Endothelial cell of umbilical vein (primary cell): ENCODE data around the gene ZPLD1. TPM values are rescaled to one million over a fixed set of nuclear protein-coding genes. Genes with fewer than 3 reads are reported as not detected.

Source experiments
- BruUV-seq: library from RNA; stranded (reverse); fragments of 400-500 nt; replicated peaks from 2 replicates; lab custom pipeline; 2021; lab: Mats Ljungman, UMichigan
- CTCF ChIA-PET: fragments of 300-600, 350-600 bp; sonication (Branson Sonifier 250); formaldehyde crosslinking; loops from one replicate; lab custom pipeline; 2021; ENCODE audit warnings: antibody characterized with exemption, inconsistent platforms; lab: Charles Lee
- POLR2A ChIA-PET: fragments of 300-600, 350-600 bp; sonication (Branson Sonifier 250); formaldehyde crosslinking; loops from one replicate; lab custom pipeline; 2021; ENCODE audit warnings: antibody characterized with exemption, inconsistent platforms; lab: Charles Lee
- DNase-seq: peaks from one replicate; pipeline ENCODE4 v3.0.0-alpha.2; 2011; ENCODE audit warnings: low read depth, low spot score
- FAIRE-seq: peaks from 2 replicates; lab custom pipeline; 2011; peaks lifted over from hg19 to GRCh38; lab: Jason Lieb, UNC
- H2AFZ ChIP-seq: 2 replicates; pipeline ENCODE4 v1.6.0; 2012; ENCODE audit warnings: low read depth, low read length, control low read depth, inconsistent platforms
- H3K27ac ChIP-seq: 2 replicates; pipeline ENCODE4 v1.5.1; 2011; ENCODE audit warnings: low read depth, mild to moderate bottlenecking, control low read depth, low read length, moderate library complexity; ENCODE audit not compliant: insufficient read depth
- H3K27me3 ChIP-seq, 2 experiments: 2 replicates each; pipeline versions ENCODE4 v1.6.0 to v1.6.1; 2011; ENCODE audit warnings: low read length in 2 of 2, mixed read lengths in 1 of 2; ENCODE audit not compliant: control insufficient read depth in 2 of 2, insufficient read depth in 2 of 2
- H3K36me3 ChIP-seq, 2 experiments: 2 replicates in 1 of 2; 3 replicates in 1 of 2; pipeline ENCODE4 v1.5.1; 2011; ENCODE audit warnings: low read length in 2 of 2, mild to moderate bottlenecking in 1 of 2, moderate library complexity in 1 of 2; ENCODE audit not compliant: control insufficient read depth in 2 of 2, insufficient read depth in 2 of 2; ENCODE audit errors: extremely low read depth in 1 of 2
- H3K4me1 ChIP-seq: 3 replicates; pipeline ENCODE4 v1.5.1; 2011; ENCODE audit warnings: mild to moderate bottlenecking, low read length; ENCODE audit not compliant: control insufficient read depth, insufficient read depth; ENCODE audit errors: extremely low read depth
- H3K4me2 ChIP-seq: 2 replicates; pipeline ENCODE4 v1.6.1; 2011; ENCODE audit warnings: low read length, control low read depth, mixed read lengths; ENCODE audit not compliant: insufficient read depth
- H3K4me3 ChIP-seq, 3 experiments: fragments of 200-600 bp in 1 of 3; sonication (generic), shearing (Covaris generic) in 1 of 3; replicated peaks in 1 of 3; 2 replicates each; pipeline ENCODE4 v1.5.1; 2011 to 2016; ENCODE audit warnings: control low read depth in 3 of 3, low read length in 3 of 3, mild to moderate bottlenecking in 2 of 3, inconsistent platforms in 1 of 3, low read depth in 1 of 3, moderate library complexity in 1 of 3; ENCODE audit not compliant: insufficient read depth in 1 of 3
- H3K79me2 ChIP-seq: 2 replicates; pipeline ENCODE4 v1.6.0; 2012; ENCODE audit warnings: low read length, inconsistent platforms; ENCODE audit not compliant: control insufficient read depth, insufficient read depth
- H3K9ac ChIP-seq: replicated peaks from 2 replicates; pipeline ENCODE3; 2011; ENCODE audit warnings: low read length, control low read depth; ENCODE audit not compliant: insufficient read depth; ENCODE audit errors: extremely low read depth
- H3K9me1 ChIP-seq: replicated peaks from 3 replicates; pipeline ENCODE4 v1.6.0; 2011; ENCODE audit warnings: mild to moderate bottlenecking, low read length; ENCODE audit not compliant: control insufficient read depth, insufficient read depth; ENCODE audit errors: extremely low read depth
- H3K9me3 ChIP-seq: replicated peaks from 2 replicates; pipeline ENCODE4 v1.5.1; 2012; ENCODE audit warnings: low read length, inconsistent platforms; ENCODE audit not compliant: control insufficient read depth, insufficient read depth
- H4K20me1 ChIP-seq: replicated peaks from 2 replicates; pipeline ENCODE3; 2011; ENCODE audit warnings: mild to moderate bottlenecking, low read length; ENCODE audit not compliant: control insufficient read depth, insufficient read depth; ENCODE audit errors: extremely low read depth
- EZH2 ChIP-seq: IDR thresholded peaks from 2 replicates; pipeline ENCODE4 v1.6.1; 2012; ENCODE audit warnings: borderline replicate concordance, low read depth, mild to moderate bottlenecking, moderate library complexity, low read length, inconsistent platforms; ENCODE audit not compliant: severe bottlenecking
- FOS ChIP-seq: IDR thresholded peaks from 2 replicates; pipeline ENCODE4 v1.6.1; 2011; ENCODE audit warnings: mild to moderate bottlenecking, low read length, moderate library complexity, borderline replicate concordance; ENCODE audit not compliant: insufficient read depth
- GATA2 ChIP-seq: IDR thresholded peaks from 2 replicates; pipeline ENCODE4 v1.7.0; 2011; ENCODE audit warnings: low read depth, mild to moderate bottlenecking, moderate library complexity, mixed read lengths, low read length; ENCODE audit not compliant: insufficient read length, insufficient read depth
- JUN ChIP-seq: IDR thresholded peaks from 2 replicates; pipeline ENCODE4 v1.6.1; 2011; ENCODE audit warnings: borderline replicate concordance, low read depth; ENCODE audit not compliant: insufficient read length, insufficient read depth
- MYC ChIP-seq: IDR thresholded peaks from one replicate; pipeline ENCODE4 v1.6.1; 2011; ENCODE audit warnings: mild to moderate bottlenecking, low read depth, low read length
- POLR2A ChIP-seq: IDR thresholded peaks from 2 replicates; pipeline ENCODE4 v1.6.1; 2012; ENCODE audit warnings: low read depth, mild to moderate bottlenecking, control low read depth, low read length
- POLR2AphosphoS5 ChIP-seq: IDR thresholded peaks from 2 replicates; pipeline ENCODE4 v1.6.1; 2012; ENCODE audit warnings: low read depth, mild to moderate bottlenecking, control low read depth, low read length, moderate library complexity; ENCODE audit not compliant: insufficient read depth
- dilution Hi-C: fragments of 300-500 bp; cut with MboI; formaldehyde crosslinking; loops from one replicate; pipeline ENCODE4 v1.15.0; 2019; ENCODE audit warnings: low sequenced_read_pairs; ENCODE audit not compliant: extremely low pct_ligation_motif_present
- intact Hi-C: fragments of 100-400 bp; cut with micrococcal nuclease; formaldehyde crosslinking; loops from one replicate; pipeline ENCODE4 v1.10.0; 2022
- polyA plus RNA-seq, 4 experiments: library from polyadenylated mRNA; depleted of rRNA in 3 of 4; stranded (reverse) in 3 of 4; unstranded in 1 of 4; fragments of >200 nt; gene quantifications; 2 replicates each; pipeline versions ENCODE4 v1.2.1 to v1.2.3, GENCODE V29; 2011 to 2012; ENCODE audit warnings: missing spikeins in 1 of 4
- total RNA-seq: library from RNA; stranded (reverse); gene quantifications from 2 replicates; pipeline ENCODE4 v1.2.3, GENCODE V29; 2021
- TF ChIP-seq, protein P1 (sequence below): IDR thresholded peaks from 2 replicates; pipeline ENCODE4 v1.6.1; 2011; ENCODE audit not compliant: insufficient read depth, insufficient read length
- TF ChIP-seq, protein P2 (sequence below), 2 donors: IDR thresholded peaks; 1 replicate in 1 of 2; 2 replicates in 1 of 2; pipeline ENCODE4 v1.5.1; 2011; ENCODE audit warnings: low read length in 2 of 2, mild to moderate bottlenecking in 2 of 2, moderate library complexity in 2 of 2, control low read depth in 1 of 2, inconsistent platforms in 1 of 2, low read depth in 1 of 2; ENCODE audit not compliant: insufficient read depth in 1 of 2; ENCODE audit errors: extremely low read depth in 1 of 2

ZPLD1 gene
- total and polyA plus RNA-seq, 2 donors (not counting 3 experiments of a cell fraction or from before 2014, with no cell fraction given): not detected

DNA sequence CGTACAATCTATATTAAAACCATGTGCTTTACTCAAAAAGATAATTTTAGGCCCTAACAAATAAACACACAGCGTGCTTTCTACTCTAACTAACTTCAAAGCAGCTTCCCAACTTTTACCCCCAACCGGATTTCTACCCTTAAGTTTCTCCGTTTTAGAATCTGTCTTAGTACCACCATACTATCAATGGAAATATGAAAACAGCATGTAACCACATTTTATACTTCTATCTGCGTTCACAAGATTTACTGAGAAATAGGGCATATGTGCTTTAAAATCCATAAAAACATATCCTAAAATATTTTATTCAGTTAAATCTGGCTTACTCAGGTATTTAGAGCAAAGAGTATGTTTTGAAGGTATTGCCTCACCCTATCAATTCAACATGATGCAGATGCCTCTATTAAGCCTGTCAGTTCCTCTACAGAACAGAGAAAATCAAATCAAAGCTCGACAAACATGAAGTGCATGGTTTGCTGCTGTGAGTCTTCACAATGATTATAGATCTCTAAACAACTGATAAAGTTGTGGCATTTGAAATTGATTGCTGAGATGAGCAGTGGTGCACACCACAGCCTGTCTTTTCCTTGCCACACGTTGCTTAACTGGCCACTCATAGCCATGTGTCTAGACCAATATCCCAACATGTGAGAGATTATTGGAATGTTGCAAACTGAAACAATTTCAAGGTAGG, 44.5 kb upstream of the ZPLD1 start:
- Histone ChIP-seq H3K9ac (no peak overlapping the region), H3K9me1 (no peaks in the 10 kb centered on the region), H3K79me2 (no peaks in the 10 kb centered on the region), H3K4me1 (no peaks in the 10 kb centered on the region), H3K27ac (no peak overlapping the region), H3K4me2 (no peak overlapping the region), H3K9me3 (no peaks in the 10 kb centered on the region), H3K4me3 (no peak overlapping the region), H2AFZ (no peak overlapping the region), H3K27me3 (peaks cover 3 to 8% of the 10 kb centered on the region in 2 experiments), H4K20me1 (no peaks in the 10 kb centered on the region), H3K36me3 (no peaks in the 10 kb centered on the region)
- FAIRE-seq: no peak
- BruUV-seq: no TSS peak
- DNase-seq: no peak
- dilution Hi-C loops (no loop called here), intact Hi-C loops (no loop called here)
- ChIA-PET CTCF (no interaction called here), POLR2A (no interaction called here)
- TF ChIP-seq EZH2 (no peak), POLR2A (no peak), FOS (no peak), JUN (no peak), MYC (no peak), GATA2 (no peak), POLR2AphosphoS5 (no peak)
- TF ChIP-seq, protein P1, sequence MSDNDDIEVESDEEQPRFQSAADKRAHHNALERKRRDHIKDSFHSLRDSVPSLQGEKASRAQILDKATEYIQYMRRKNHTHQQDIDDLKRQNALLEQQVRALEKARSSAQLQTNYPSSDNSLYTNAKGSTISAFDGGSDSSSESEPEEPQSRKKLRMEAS: no peak
- TF ChIP-seq, protein P2, sequence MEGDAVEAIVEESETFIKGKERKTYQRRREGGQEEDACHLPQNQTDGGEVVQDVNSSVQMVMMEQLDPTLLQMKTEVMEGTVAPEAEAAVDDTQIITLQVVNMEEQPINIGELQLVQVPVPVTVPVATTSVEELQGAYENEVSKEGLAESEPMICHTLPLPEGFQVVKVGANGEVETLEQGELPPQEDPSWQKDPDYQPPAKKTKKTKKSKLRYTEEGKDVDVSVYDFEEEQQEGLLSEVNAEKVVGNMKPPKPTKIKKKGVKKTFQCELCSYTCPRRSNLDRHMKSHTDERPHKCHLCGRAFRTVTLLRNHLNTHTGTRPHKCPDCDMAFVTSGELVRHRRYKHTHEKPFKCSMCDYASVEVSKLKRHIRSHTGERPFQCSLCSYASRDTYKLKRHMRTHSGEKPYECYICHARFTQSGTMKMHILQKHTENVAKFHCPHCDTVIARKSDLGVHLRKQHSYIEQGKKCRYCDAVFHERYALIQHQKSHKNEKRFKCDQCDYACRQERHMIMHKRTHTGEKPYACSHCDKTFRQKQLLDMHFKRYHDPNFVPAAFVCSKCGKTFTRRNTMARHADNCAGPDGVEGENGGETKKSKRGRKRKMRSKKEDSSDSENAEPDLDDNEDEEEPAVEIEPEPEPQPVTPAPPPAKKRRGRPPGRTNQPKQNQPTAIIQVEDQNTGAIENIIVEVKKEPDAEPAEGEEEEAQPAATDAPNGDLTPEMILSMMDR (IDR thresholded peaks at IDR 0.05; ENCODE audit: extremely low read depth in 1 of 2, insufficient read depth in 1 of 2, low read depth in 1 of 2, low read length in 2 of 2): no peak
